SK-N-SH (cell line): ENCODE results near the gene PHETA2. TPM values are rescaled to one million over a fixed set of nuclear protein-coding genes. Genes with fewer than 3 reads are reported as not detected.
A peak's percentile ranks its signal among the peaks of the same experiment; 100 is the strongest.

ENCODE experiments used
- CTCF ChIA-PET: fragments of 300-600, 350-600 bp; formaldehyde crosslinking; extraction: SDS; loops from one replicate; lab custom pipeline; 2021; lab: Yijun Ruan, JAX
- POLR2A ChIA-PET: fragments of 350-600 bp; sonication (Branson Sonifier 250); formaldehyde crosslinking; extraction: SDS; loops from one replicate; lab custom pipeline; 2020; ENCODE audit warnings: antibody characterized with exemption, inconsistent platforms; lab: Yijun Ruan, JAX
- DNase-seq: peaks from one replicate; pipeline ENCODE4 v3.0.0; 2012
- H2AFZ ChIP-seq: fragments of 200-600 bp; sonication (generic); 2 replicates; pipeline ENCODE4 v1.8.1; 2016; ENCODE audit warnings: antibody characterized with exemption, mild to moderate bottlenecking, low read depth
- H3F3A ChIP-seq: fragments of 200-600 bp; sonication (generic); replicated peaks from 2 replicates; pipeline ENCODE3; 2016; ENCODE audit warnings: antibody characterized with exemption, mild to moderate bottlenecking; ENCODE audit not compliant: insufficient read depth
- H3K27ac ChIP-seq, 2 experiments: fragments of 200-500 bp in 1 of 2; fragments of 200-600 bp in 1 of 2; sonication (Bioruptor generic) in 1 of 2; sonication (generic), shearing (Covaris generic) in 1 of 2; 2 replicates each; pipeline versions ENCODE4 v1.5.1 to v1.6.1; 2014 to 2016; ENCODE audit warnings: low read depth in 2 of 2, inconsistent platforms in 1 of 2, low read length in 1 of 2, mild to moderate bottlenecking in 1 of 2, mixed read lengths in 1 of 2
- H3K27me3 ChIP-seq: fragments of 200-600 bp; sonication (generic), shearing (Covaris generic); 2 replicates; pipeline ENCODE4 v1.6.1; 2016; ENCODE audit warnings: mixed run types; ENCODE audit not compliant: insufficient read depth
- H3K36me3 ChIP-seq, 2 experiments: fragments of 200-500 bp in 1 of 2; fragments of 200-600 bp in 1 of 2; sonication (Bioruptor generic) in 1 of 2; sonication (generic) in 1 of 2; replicated peaks in 1 of 2; 2 replicates each; pipeline versions ENCODE3 to v1.5.1; 2014 to 2016; ENCODE audit warnings: low read length in 1 of 2, mild to moderate bottlenecking in 1 of 2; ENCODE audit not compliant: insufficient read depth in 2 of 2, control insufficient read depth in 1 of 2
- H3K4me1 ChIP-seq, 2 experiments: fragments of 200-500 bp in 1 of 2; fragments of 200-600 bp in 1 of 2; sonication (Bioruptor generic) in 1 of 2; sonication (generic), shearing (Covaris generic) in 1 of 2; 2 replicates each; pipeline versions ENCODE4 v1.5.1 to v1.6.1; 2014 to 2016; ENCODE audit warnings: low read depth in 1 of 2, low read length in 1 of 2, mixed run types in 1 of 2; ENCODE audit not compliant: insufficient read depth in 2 of 2, control insufficient read depth in 1 of 2
- H3K4me2 ChIP-seq: fragments of 200-600 bp; sonication (generic), shearing (Covaris generic); 2 replicates; pipeline ENCODE4 v1.6.1; 2017; ENCODE audit warnings: mixed run types
- H3K4me3 ChIP-seq, 2 experiments: fragments of 200-500 bp in 1 of 2; fragments of 200-600 bp in 1 of 2; sonication (Bioruptor generic) in 1 of 2; sonication (generic), shearing (Covaris generic) in 1 of 2; 2 replicates each; pipeline versions ENCODE4 v1.5.1 to v1.8.1; 2014 to 2016; ENCODE audit warnings: low read depth in 2 of 2, inconsistent platforms in 1 of 2, low read length in 1 of 2, mild to moderate bottlenecking in 1 of 2, mixed read lengths in 1 of 2, moderate library complexity in 1 of 2
- H3K79me2 ChIP-seq: fragments of 200-600 bp; sonication (generic); 2 replicates; pipeline ENCODE4 v1.8.1; 2017; ENCODE audit warnings: mild to moderate bottlenecking; ENCODE audit not compliant: insufficient read depth
- H3K9ac ChIP-seq: fragments of 200-600 bp; sonication (generic); 2 replicates; pipeline ENCODE4 v1.6.1; 2017; ENCODE audit warnings: mixed run types
- H3K9me2 ChIP-seq: fragments of 200-600 bp; sonication (generic); 2 replicates; pipeline ENCODE4 v1.6.1; 2017; ENCODE audit warnings: mixed run types
- H3K9me3 ChIP-seq: fragments of 200-600 bp; sonication (generic); 2 replicates; pipeline ENCODE4 v1.6.1; 2017; ENCODE audit warnings: mixed run types, mild to moderate bottlenecking, moderate library complexity
- H4K20me1 ChIP-seq: fragments of 200-600 bp; sonication (generic); 2 replicates; pipeline ENCODE4 v1.6.1; 2017; ENCODE audit warnings: mild to moderate bottlenecking, mixed run types; ENCODE audit not compliant: insufficient read depth
- CHD2 ChIP-seq: fragments of 150-350 bp; IDR thresholded peaks from 2 replicates; pipeline ENCODE4 v1.6.1; 2018; ENCODE audit warnings: low read length; ENCODE audit not compliant: partially characterized antibody
- EP300 ChIP-seq, 2 experiments: IDR thresholded peaks; 2 replicates each; pipeline versions ENCODE4 v1.4.0 to v1.6.1; 2012; ENCODE audit warnings: borderline replicate concordance in 1 of 2, low read depth in 1 of 2, low read length in 1 of 2
- FOXJ3 ChIP-seq: sonication (generic); formaldehyde crosslinking; IDR thresholded peaks from 2 replicates; pipeline ENCODE4 v1.5.1; 2020; ENCODE audit warnings: mild to moderate bottlenecking, missing genetic modification reagents
- MEF2A ChIP-seq: IDR thresholded peaks from 2 replicates; pipeline ENCODE4 v1.4.0; 2012; ENCODE audit warnings: low read depth, borderline replicate concordance
- MXI1 ChIP-seq: IDR thresholded peaks from 2 replicates; pipeline ENCODE4 v1.6.1; 2012; ENCODE audit warnings: mild to moderate bottlenecking, low read depth, low read length, improper control_type of control experiment
- NFIC ChIP-seq: IDR thresholded peaks from 2 replicates; pipeline ENCODE4 v1.4.0; 2012; ENCODE audit warnings: borderline replicate concordance
- NRF1 ChIP-seq: IDR thresholded peaks from 2 replicates; pipeline ENCODE4 v1.6.1; 2012; ENCODE audit warnings: low read depth, mild to moderate bottlenecking, low read length
- RAD21 ChIP-seq: IDR thresholded peaks from 2 replicates; pipeline ENCODE4 v1.6.1; 2012; ENCODE audit warnings: mild to moderate bottlenecking, low read length
- RFX5 ChIP-seq: IDR thresholded peaks from 2 replicates; pipeline ENCODE4 v1.6.1; 2012; ENCODE audit warnings: mild to moderate bottlenecking, improper control_type of control experiment, low read length
- SIN3A ChIP-seq: IDR thresholded peaks from 2 replicates; pipeline ENCODE4 v1.6.1; 2012; ENCODE audit warnings: low read depth, mild to moderate bottlenecking, low read length, moderate library complexity, borderline replicate concordance
- SMC3 ChIP-seq: IDR thresholded peaks from 2 replicates; pipeline ENCODE4 v1.6.1; 2012; ENCODE audit warnings: low read depth, low read length, improper control_type of control experiment
- TAF1 ChIP-seq: IDR thresholded peaks from 2 replicates; pipeline ENCODE4 v1.6.1; 2012; ENCODE audit warnings: low read depth, mild to moderate bottlenecking, low read length, moderate library complexity, borderline replicate concordance
- TCF12 ChIP-seq: IDR thresholded peaks from 2 replicates; pipeline ENCODE4 v1.4.0; 2012
- TEAD4 ChIP-seq: IDR thresholded peaks from 2 replicates; pipeline ENCODE4 v1.4.0; 2012; ENCODE audit warnings: mild to moderate bottlenecking, borderline replicate concordance; ENCODE audit not compliant: insufficient read depth
- YY1 ChIP-seq: IDR thresholded peaks from 2 replicates; pipeline ENCODE4 v1.4.0; 2012; ENCODE audit warnings: low read depth, mild to moderate bottlenecking
- WGBS: methylation state at CpG from one replicate; pipeline ENCODE4 v1.1.6; 2017; ENCODE audit warnings: low lambda C conversion rate; 5-methylcytosine and 5-hydroxymethylcytosine counted together
- polyA plus RNA-seq, 3 experiments: library from polyadenylated mRNA; depleted of rRNA; stranded (reverse); fragments of >200 nt; gene quantifications; 2 replicates each; pipeline ENCODE4 v1.2.3, GENCODE V29; 2012
- TF ChIP-seq, protein P1 (sequence below): fragments of 200-600 bp; sonication (generic); IDR thresholded peaks from 2 replicates; pipeline ENCODE4 v1.6.1; 2017; ENCODE audit warnings: antibody characterized with exemption, mild to moderate bottlenecking, moderate library complexity
- TF ChIP-seq, protein P2 (sequence below): IDR thresholded peaks from 2 replicates; pipeline ENCODE4 v1.4.0; 2012; ENCODE audit warnings: low read depth
- TF ChIP-seq, protein P3 (sequence below): IDR thresholded peaks from 2 replicates; pipeline ENCODE4 v1.4.0; 2012; ENCODE audit warnings: low read depth, borderline replicate concordance
- TF ChIP-seq, protein P4 (sequence below): IDR thresholded peaks from 2 replicates; pipeline ENCODE4; 2012

Gene PHETA2
- polyA plus RNA-seq, 1 of the 3 experiments (the other 2 are of a cell fraction): 0.05 TPM

DNA sequence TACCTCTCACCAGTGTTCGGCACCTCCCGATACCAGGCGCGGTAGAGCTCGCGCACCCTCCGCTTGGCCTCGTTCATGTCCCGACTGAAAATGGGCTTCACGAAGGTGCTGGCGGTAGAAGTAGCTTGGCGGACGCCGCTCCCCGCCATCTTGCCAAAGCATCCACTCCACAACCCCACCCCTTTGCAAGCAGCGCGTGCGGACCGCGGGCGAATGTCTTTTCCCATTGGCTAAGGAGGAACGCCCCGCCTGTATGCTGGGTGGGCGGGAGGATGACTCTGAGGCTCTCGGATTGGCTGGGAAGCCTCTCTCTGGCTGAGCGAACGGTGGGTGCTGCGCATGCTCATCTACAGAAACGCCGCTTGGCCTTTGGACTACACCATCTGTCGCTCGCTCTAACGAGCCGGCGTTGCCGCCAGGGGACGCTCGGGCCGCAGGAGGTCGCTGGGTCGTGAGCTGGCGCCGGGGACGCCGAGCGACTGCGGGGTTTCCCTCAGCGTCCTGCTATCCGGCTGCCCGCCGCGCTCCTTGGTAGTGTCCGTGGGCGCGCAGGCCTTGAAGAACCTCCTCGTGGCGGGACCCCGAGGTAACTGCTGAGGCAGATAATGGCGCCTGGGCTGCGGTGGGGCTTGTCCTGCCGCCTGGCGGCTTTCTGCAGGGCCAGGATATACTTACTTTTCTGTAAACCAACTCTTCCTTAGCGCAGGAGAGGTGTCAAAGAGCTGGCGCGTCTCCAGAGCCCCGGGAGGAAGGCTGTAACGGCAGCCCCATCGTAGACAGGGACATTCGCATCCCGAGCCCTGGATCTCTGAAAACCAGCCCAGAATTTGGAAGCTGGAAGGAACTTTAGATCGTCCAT, 16.8 kb downstream of the PHETA2 start, which contains the start of gene NDUFA6:
NDUFA6 (minus strand) TSS at position 177 of the 859 bp plus-strand sequence; CDS start at position 149, 28 bp downstream.
- no peaks in the 10 kb centered on the region for H3K9me2 ChIP-seq
- ChIA-PET CTCF (interaction anchor here (0.5 to 2.1 kb wide), 25 partner anchors 10 to 501 kb away, joined by 3 to 28 read pairs (median 3); partner anchors contain the start of genes CENPM, SMDT1 and SMIM45), POLR2A (interaction anchor here (0.9 to 2.1 kb wide), 3 partner anchors 10 to 354 kb away, joined by 3 to 8 read pairs (median 8); no protein-coding TSS in a partner anchor)
- H3K4me1 ChIP-seq: peaks cover 0 to 4% of the 10 kb centered on the region in 2 experiments; a peak in 1 of 4 replicates
- peak within 1 kb of the TSS; percentile 81 for H3K4me2 ChIP-seq
- peak within 1 kb of the TSS; percentile 70 to 74 for H3K4me3 ChIP-seq
- TF ChIP-seq TEAD4 (no peak), RAD21 (peak; percentile 70), SMC3 (peak; percentile 74), MXI1 (no peak), SIN3A (no peak), YY1 (peak; percentile 85), TAF1 (peak; percentile 68), CHD2 (peak; percentile 6), EP300 (IDR thresholded peaks at IDR 0.05; ENCODE audit: borderline replicate concordance in 1 of 2, low read depth in 1 of 2, low read length in 1 of 2) (no peak), FOXJ3 (no peak), TCF12 (0 out of 2 replicates have a peak, but pooled peaks have one; percentile 8), RFX5 (peak; percentile 55; the same call in 1 of the 2 replicates), NRF1 (peak; percentile 91), NFIC (no peak), MEF2A (no peak)
- TF ChIP-seq, protein P1, sequence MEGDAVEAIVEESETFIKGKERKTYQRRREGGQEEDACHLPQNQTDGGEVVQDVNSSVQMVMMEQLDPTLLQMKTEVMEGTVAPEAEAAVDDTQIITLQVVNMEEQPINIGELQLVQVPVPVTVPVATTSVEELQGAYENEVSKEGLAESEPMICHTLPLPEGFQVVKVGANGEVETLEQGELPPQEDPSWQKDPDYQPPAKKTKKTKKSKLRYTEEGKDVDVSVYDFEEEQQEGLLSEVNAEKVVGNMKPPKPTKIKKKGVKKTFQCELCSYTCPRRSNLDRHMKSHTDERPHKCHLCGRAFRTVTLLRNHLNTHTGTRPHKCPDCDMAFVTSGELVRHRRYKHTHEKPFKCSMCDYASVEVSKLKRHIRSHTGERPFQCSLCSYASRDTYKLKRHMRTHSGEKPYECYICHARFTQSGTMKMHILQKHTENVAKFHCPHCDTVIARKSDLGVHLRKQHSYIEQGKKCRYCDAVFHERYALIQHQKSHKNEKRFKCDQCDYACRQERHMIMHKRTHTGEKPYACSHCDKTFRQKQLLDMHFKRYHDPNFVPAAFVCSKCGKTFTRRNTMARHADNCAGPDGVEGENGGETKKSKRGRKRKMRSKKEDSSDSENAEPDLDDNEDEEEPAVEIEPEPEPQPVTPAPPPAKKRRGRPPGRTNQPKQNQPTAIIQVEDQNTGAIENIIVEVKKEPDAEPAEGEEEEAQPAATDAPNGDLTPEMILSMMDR: peak; percentile 65
- TF ChIP-seq, protein P2, sequence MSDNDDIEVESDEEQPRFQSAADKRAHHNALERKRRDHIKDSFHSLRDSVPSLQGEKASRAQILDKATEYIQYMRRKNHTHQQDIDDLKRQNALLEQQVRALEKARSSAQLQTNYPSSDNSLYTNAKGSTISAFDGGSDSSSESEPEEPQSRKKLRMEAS: 0 out of 2 replicates have a peak, but pooled peaks have one; percentile 46
- TF ChIP-seq, protein P3, sequence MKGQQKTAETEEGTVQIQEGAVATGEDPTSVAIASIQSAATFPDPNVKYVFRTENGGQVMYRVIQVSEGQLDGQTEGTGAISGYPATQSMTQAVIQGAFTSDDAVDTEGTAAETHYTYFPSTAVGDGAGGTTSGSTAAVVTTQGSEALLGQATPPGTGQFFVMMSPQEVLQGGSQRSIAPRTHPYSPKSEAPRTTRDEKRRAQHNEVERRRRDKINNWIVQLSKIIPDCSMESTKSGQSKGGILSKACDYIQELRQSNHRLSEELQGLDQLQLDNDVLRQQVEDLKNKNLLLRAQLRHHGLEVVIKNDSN: no peak
- TF ChIP-seq, protein P4, sequence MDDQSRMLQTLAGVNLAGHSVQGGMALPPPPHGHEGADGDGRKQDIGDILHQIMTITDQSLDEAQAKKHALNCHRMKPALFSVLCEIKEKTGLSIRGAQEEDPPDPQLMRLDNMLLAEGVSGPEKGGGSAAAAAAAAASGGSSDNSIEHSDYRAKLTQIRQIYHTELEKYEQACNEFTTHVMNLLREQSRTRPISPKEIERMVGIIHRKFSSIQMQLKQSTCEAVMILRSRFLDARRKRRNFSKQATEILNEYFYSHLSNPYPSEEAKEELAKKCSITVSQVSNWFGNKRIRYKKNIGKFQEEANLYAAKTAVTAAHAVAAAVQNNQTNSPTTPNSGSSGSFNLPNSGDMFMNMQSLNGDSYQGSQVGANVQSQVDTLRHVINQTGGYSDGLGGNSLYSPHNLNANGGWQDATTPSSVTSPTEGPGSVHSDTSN: no peak
- peaks cover 8 to 12% of the 10 kb centered on the region in 2 experiments for H3K36me3 ChIP-seq
- H3K79me2 ChIP-seq: peaks cover 27% of the 10 kb centered on the region
- peaks cover 9% of the 10 kb centered on the region for H3F3A ChIP-seq
- peak; percentile 91 for DNase-seq
- WGBS: 6% methylated on average over 9 of the region's 71 CpGs
- peak within 1 kb of the TSS; percentile 89 for H3K9ac ChIP-seq
- peak within 1 kb of the TSS; percentile 68; the same call in 1 of the 2 replicates for H2AFZ ChIP-seq
- no peaks in the 10 kb centered on the region for H4K20me1 ChIP-seq
- H3K9me3 ChIP-seq: no peaks in the 10 kb centered on the region
- H3K27ac ChIP-seq: peak within 1 kb of the TSS; percentile 72 to 84
- H3K27me3 ChIP-seq: no peaks in the 10 kb centered on the region
